22Rv1 (cell line): ENCODE data around the gene CHEK1.

Experiments
- H3K27ac ChIP-seq: fragments of 450-650 bp; 2 replicates; pipeline ENCODE4 v1.5.1; 2017
- ZFX ChIP-seq: fragments of 450-650 bp; IDR thresholded peaks from 2 replicates; pipeline ENCODE4 v1.6.1; 2017; ENCODE audit warnings: antibody characterized with exemption, borderline replicate concordance
- TF ChIP-seq, protein P1 (sequence below): fragments of 450-650 bp; IDR thresholded peaks from 2 replicates; pipeline ENCODE4 v1.5.1; 2017; ENCODE audit warnings: mild to moderate bottlenecking

CHEK1 gene

DNA sequence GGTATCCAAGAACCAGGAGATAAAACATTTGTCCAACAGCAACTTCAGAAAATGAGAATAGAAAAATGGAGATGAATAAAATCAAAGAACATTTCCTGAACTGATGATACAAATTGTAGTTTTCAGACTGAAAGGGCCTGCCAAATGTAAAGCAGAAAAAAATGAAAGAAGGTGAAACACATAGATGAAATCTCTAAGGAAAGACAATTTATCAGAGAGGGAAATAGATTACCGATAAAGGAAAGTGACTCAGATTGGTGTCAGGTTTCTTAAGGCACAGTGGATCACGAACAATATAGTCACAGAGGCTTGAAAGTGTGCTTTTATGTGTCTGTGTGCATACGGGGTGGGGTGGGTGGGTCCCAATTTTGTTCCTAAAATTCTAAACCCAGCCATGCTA lies 36.5 kb upstream of the CHEK1 start:
- H3K27ac ChIP-seq: no peak overlapping the region
- no peak for TF ChIP-seq ZFX
- TF ChIP-seq, protein P1, sequence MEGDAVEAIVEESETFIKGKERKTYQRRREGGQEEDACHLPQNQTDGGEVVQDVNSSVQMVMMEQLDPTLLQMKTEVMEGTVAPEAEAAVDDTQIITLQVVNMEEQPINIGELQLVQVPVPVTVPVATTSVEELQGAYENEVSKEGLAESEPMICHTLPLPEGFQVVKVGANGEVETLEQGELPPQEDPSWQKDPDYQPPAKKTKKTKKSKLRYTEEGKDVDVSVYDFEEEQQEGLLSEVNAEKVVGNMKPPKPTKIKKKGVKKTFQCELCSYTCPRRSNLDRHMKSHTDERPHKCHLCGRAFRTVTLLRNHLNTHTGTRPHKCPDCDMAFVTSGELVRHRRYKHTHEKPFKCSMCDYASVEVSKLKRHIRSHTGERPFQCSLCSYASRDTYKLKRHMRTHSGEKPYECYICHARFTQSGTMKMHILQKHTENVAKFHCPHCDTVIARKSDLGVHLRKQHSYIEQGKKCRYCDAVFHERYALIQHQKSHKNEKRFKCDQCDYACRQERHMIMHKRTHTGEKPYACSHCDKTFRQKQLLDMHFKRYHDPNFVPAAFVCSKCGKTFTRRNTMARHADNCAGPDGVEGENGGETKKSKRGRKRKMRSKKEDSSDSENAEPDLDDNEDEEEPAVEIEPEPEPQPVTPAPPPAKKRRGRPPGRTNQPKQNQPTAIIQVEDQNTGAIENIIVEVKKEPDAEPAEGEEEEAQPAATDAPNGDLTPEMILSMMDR: no peak

DNA sequence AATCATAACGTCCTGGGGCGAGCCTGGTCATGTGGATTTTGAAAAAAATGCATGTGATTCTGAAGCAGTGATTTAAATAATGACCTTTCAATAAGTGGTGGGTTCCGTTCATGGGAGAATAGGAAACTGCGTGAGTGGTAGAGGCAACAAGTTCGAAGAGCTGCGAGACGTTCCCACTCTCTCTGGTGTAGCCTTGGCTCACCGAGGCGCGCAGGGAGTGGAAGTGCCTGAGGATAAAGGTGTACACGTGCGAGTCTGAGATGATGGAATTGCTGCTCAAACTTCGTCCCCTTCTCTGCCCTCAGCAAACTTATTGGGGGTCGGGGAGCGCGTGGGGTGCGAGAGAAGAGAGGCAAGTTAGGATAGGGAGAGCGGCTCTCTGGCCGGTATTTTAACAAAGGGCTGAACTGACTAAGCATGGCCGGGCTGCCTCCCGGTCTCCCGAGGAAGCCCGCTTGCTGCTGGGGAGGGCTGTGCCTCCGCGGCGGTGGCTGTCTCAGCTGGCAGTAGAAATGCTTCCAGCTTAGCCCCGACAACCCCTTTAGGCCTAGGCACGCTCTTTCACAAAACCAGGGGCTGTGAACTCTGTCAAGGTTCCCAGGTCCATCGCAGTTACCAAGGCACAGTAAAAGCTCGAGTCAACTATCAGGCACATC lies 33.2 kb upstream of the CHEK1 start:
- TF ChIP-seq, protein P1: no peak
- no peak for TF ChIP-seq ZFX
- H3K27ac ChIP-seq: peak overlapping the region; percentile 87

DNA sequence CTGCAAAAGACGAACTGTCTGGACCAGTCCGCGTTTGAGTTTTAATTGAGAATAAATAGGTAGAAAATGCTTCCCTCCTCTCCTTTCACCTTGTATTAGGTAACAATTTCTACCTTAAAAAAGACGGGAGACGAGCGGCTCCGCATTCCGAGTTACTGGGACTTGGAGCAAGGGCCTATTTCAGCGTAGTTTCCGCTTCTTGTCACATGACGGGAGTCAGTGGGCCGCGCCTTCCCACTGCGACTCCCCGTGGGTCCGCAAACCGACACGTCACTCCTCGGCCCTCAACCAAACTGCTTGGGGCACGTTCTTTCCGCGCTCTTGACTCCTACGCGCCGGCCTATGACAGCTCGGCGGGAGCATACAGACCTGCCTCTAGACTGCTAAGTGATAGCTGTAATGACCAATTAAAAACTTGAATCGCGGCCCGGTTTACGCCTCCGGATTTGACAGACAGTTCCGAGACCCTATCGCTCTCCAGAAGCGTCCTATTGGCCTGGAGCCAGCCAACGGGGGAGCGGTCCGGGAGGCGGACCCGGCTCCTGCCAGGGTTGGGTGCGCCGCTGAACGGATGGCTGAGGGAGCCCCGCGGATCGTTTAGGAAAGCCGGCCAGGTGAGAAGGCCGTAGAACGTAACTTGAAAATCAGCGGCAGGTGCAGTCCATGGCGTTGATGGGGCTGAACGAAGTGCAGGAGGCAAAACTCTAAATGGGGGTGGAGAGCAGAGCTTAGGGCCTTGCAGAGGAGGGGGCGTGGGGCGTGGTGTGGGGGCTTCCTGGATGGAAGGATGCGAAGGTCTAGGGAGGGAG lies 32.5 kb upstream of the CHEK1 start, which contains the start of gene STT3A:
Gene STT3A (plus strand): TSS at position 548 of the 809 bp plus-strand sequence. CDS start 3,064 bp downstream, outside the sequence.
- H3K27ac ChIP-seq: peak within 1 kb of the TSS; percentile 87
- TF ChIP-seq, protein P1: no peak
- no peak for TF ChIP-seq ZFX

DNA sequence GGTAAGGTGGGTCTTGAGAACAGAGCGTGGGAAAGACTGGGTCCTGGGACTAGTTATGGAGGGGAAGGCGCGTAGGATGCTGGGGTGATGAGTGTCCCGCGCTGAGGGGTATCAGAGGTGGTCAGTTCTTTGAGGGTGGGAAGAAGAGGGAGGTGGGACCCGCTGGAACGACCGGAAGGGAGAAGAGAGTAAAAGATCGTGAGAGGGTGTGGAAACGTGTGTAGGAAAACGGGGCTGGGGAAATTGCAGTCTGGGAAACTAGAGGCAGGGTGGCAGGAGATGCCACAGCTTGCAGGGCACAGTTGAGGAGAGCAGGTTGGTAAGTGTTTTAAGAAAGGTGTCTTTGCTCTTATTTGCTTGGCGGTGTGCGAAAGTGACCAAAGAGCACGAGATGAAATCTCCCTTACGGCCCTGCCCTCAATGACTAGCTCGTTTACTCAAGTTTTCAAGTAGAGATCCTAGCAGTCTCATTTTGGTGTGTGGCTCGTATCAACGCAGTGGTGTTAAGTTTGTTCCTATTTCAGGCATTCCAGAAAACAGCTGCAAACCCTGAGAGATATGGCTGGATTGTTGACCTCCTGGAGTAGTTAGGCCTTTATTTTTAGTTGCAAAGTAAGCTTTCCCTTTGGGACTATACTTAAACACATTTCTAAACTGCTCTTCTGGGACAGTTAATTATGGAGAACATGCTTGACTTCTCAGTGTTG lies 31.7 kb upstream of the CHEK1 start:
- TF ChIP-seq ZFX: no peak
- TF ChIP-seq, protein P1: no peak
- peak overlapping the region; percentile 87 for H3K27ac ChIP-seq

DNA sequence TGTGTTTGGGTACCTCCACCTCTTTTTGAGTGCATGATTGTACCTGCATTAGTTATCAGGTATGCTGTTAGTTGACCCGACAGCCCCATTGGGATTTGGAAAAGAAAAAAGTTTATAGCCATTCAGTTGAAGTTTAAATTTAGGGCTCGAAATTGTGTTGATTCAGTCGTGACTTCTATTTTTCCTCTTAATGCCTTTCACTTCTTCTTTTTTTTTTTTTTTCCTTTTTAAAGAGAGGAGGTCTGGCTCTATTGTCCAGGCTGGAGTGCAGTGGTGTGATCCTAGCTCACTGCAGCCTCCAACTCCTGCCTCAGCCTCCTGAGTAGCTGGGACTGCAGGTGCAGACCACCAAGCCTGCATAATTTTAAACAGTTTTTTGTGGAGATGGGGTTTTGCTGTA lies 30.0 kb upstream of the CHEK1 start:
- TF ChIP-seq, protein P1: no peak
- TF ChIP-seq ZFX: no peak
- H3K27ac ChIP-seq: no peak overlapping the region

DNA sequence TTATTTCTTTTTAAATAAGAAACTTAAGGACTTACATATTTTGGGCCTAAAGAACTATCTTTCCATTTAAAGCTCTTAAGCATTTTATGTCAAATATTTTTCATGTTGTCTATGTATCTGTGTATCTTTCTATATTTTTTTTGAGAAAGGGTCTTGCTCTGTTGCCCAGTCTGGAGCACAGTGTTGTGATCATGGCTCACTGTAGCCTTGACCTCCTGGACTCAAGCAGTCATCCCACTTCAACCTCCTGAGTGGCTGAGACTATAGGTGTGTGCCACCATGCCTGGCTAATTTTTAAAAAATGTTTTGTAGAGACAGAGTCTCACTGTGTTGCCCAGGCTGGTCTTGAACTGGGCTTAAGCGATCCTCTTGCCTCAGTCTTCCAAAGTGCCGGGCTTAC lies 24.3 kb upstream of the CHEK1 start:
- H3K27ac ChIP-seq: no peak overlapping the region
- TF ChIP-seq, protein P1: no peak
- TF ChIP-seq ZFX: no peak

DNA sequence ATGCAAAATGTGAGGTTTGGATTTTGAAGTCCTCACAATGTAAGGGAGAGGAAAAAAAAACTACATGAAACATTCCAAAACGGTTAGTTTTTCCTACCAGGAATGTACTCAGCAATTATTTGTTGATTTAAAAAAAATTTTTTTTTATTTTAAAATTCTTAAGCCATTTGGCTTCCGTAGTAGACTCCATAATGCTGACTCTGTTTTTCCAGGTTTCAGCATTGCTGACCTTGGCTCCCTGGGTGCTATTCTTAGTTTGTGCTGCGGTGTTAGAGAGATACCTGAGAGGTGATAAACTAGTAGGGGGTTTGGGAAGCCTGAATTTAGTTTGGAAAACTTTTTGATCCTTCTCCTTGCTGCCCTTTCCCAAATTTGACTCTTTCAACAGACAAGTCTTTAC lies 21.8 kb upstream of the CHEK1 start:
- TF ChIP-seq ZFX: no peak
- TF ChIP-seq, protein P1: no peak

More for the DNA sequence above, 21.8 kb upstream of the CHEK1 start:
- H3K27ac ChIP-seq: no peak overlapping the region
